Bronchial epithelial cell (primary cell): ENCODE data around the gene CD164L2. TPM values are rescaled to one million over a fixed set of nuclear protein-coding genes. Genes with fewer than 3 reads are reported as not detected.

Source experiments
- DNase-seq: peaks from one replicate; pipeline ENCODE4 v3.0.0-alpha.2; 2010; ENCODE audit warnings: low read depth
- FAIRE-seq: peaks from 2 replicates; lab custom pipeline; 2011; peaks lifted over from hg19 to GRCh38; lab: Jason Lieb, UNC
- H3K27me3 ChIP-seq: 2 replicates; pipeline ENCODE4 v1.5.1; 2011; ENCODE audit warnings: low read length; ENCODE audit not compliant: control insufficient read depth, insufficient read depth
- H3K36me3 ChIP-seq: 2 replicates; pipeline ENCODE4 v1.5.1; 2011; ENCODE audit warnings: low read length; ENCODE audit not compliant: control insufficient read depth, insufficient read depth
- H3K4me3 ChIP-seq: 2 replicates; pipeline ENCODE4 v1.5.1; 2011; ENCODE audit warnings: mild to moderate bottlenecking, low read depth, low read length, control low read depth
- total RNA-seq: library from RNA; depleted of rRNA; stranded (reverse); fragments of >200 nt; gene quantifications from 2 replicates; pipeline ENCODE4 v1.2.1, GENCODE V29; 2014
- TF ChIP-seq, protein P1 (sequence below): IDR thresholded peaks from 2 replicates; pipeline ENCODE4 v1.5.1; 2011; ENCODE audit warnings: mild to moderate bottlenecking, moderate library complexity, low read length, control low read depth, inconsistent platforms; ENCODE audit not compliant: insufficient read depth, severe bottlenecking

CD164L2 gene
- total RNA-seq, 1 donor from 2014 or later = 1.1 TPM

DNA sequence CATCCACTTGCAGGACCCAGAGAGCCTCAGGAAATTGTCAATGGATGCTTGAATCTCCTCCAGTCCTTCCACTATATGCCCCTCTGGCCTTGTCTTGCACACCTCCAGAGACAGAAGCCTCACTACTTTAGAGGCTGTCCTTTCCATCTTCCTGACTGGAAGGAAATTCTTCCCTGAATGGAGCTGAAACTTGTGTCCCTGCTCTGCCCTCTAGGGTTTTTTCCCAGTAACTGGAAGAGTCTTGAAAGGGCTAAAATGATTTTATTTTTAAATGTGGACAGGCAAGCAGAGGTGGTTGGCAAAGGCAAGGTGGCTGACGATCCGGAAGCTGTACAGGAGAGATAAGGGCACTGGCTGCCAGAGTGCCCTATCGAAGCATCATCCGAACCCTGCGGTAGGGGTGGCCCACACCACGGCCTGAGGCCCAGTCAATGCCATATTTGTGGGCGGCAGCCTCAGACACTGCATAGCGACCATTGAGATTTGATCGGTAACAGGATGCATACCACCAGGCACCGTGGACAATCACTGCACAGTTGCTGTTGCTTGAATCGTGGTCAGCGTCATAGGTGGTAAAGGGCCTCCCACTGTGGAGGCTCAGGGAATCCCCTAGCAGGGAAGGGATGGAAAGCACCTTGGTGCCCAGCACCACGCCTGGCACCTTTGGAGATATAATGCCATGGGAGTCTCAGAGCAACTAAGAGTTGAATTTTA is 14.1 kb downstream of the CD164L2 start:
- DNase-seq = peak; percentile 25
- Histone ChIP-seq H3K27me3 (no peaks in the 10 kb centered on the region), H3K36me3 (peaks cover 10% of the 10 kb centered on the region), H3K4me3 (no peak overlapping the region)
- TF ChIP-seq, protein P1, sequence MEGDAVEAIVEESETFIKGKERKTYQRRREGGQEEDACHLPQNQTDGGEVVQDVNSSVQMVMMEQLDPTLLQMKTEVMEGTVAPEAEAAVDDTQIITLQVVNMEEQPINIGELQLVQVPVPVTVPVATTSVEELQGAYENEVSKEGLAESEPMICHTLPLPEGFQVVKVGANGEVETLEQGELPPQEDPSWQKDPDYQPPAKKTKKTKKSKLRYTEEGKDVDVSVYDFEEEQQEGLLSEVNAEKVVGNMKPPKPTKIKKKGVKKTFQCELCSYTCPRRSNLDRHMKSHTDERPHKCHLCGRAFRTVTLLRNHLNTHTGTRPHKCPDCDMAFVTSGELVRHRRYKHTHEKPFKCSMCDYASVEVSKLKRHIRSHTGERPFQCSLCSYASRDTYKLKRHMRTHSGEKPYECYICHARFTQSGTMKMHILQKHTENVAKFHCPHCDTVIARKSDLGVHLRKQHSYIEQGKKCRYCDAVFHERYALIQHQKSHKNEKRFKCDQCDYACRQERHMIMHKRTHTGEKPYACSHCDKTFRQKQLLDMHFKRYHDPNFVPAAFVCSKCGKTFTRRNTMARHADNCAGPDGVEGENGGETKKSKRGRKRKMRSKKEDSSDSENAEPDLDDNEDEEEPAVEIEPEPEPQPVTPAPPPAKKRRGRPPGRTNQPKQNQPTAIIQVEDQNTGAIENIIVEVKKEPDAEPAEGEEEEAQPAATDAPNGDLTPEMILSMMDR = peak; percentile 23
- no peak for FAIRE-seq

DNA sequence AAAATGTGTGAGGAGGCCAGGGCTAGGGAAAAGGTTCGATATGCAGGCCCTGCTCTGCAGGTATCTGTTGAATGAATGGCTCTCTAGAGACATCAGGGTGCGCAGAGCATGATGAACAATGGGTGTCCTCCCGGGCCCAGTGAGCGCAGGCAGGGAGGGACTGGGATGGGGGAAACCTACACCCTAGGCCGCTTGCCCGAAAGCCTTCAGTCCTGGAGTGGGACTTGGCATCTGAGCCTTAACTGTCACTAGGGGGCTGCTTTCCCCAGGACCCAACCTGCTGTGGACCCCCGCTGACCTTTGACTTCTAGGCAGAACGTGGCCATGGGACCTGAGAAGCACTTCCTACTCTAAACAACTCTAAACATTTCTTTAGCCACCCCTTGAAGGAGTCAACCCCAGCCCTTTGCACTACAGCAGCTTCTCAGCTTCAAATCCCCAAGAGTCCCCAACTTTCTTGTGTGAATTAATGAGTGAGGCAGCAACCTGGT is 15.9 kb downstream of the CD164L2 start:
- H3K36me3 ChIP-seq = peaks cover 26% of the 10 kb centered on the region
- no peaks in the 10 kb centered on the region for H3K27me3 ChIP-seq
- DNase-seq (no peak), FAIRE-seq (no peak)
- peak overlapping the region; percentile 75 for H3K4me3 ChIP-seq
- TF ChIP-seq, protein P1 = no peak

DNA sequence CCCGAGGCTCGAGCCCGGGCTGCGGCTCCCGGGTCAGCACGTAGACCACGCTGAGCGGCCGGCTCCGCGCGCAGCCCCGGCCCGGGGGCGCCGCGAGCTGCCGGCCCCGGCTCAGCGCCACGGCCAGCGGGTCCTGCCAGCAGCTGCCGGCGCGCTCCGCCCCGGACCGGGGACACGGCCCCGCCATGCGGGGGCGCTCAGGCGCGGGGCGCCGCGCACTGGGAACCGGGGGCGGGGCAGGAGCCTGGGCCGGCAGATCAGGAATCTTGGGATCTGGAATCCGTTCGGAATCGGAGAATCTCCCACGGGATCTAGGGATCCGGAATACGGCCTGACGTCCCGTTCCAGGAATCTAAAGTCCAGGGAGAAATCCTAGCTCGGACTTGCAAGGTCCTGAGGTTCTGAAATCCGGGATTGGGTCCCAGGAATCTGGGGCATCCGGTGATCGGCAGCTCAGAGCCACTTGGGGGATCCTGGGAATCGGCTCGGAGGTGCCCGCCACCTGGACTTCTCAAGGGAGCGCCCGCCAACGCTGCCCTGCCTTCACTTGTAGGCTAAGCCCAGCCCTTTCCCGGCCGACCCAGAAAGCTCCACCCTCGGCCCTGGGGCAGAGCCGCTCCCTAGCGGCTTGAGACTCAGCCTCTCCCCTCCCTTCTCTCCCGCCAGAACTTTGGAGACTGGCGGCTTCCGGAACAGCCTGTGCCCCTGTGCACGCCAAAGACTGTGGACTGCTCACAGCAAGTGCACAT is 16.5 kb downstream of the CD164L2 start, which contains the start of gene MAP3K6:
Gene MAP3K6 (minus strand): TSS at position 551 of the 749 bp plus-strand sequence. CDS start 364 bp downstream, at position 187.
- TF ChIP-seq, protein P1 = peak; percentile 50
- no peaks in the 10 kb centered on the region for H3K27me3 ChIP-seq
- H3K4me3 ChIP-seq = peak within 1 kb of the TSS; percentile 75
- H3K36me3 ChIP-seq = peaks cover 30% of the 10 kb centered on the region
- no peak for FAIRE-seq
- DNase-seq = peak; percentile 86

DNA sequence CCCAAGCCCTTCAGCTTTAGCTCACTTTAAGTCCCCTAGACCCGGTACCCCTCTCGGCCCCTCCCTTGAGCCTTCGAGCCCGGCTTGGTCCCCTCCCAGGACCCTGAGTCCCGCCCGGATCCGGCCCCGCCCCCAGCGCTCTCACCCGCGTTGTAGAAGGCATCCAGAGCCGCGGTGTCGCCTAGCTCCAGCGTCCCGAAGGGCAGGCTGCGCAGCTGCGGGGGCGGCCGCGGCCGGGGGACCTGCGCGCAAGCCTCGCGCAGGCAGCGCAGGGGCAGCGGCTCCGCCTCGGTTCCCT is 17.1 kb downstream of the CD164L2 start:
- DNase-seq (peak; percentile 46), FAIRE-seq (no peak)
- TF ChIP-seq, protein P1 = no peak
- peak overlapping the region; percentile 75 for H3K4me3 ChIP-seq
- H3K36me3 ChIP-seq = peaks cover 35% of the 10 kb centered on the region
- no peaks in the 10 kb centered on the region for H3K27me3 ChIP-seq

DNA sequence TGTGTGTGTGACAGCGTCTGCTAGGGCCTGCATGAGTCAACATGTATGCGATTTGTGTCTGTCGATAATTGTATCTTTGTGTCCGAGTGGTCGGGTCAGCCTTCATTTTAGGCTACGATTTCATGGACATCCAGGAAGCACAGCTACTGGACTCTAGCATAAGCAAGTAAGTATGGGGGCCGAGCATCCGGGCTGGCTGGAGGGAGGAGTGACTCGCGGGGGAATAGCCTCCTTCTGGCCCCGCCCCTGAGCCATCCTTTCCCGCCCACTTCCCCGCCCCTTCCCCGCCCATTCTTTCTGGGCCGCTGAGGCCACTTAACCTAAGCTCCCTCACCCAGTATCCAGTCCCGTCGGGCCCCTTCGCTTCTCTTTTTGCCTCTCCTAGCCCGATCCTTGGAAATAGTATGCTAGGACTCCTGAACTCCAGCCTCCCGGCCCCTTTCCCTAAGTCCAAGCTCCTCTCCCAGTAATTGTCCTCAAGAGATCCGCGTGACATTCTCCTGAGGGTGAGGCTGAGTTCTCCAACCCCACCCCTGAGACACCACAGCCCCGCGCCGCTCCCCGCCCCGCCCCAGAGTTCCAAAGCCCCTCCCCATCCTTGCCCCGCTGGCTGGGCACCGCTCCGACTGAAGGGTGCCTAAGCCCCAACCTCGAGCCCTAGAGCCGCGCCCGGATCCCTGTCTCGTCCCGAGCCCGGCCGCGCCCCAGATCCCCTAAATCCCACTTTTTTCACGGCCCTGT is 17.6 kb downstream of the CD164L2 start:
- Histone ChIP-seq H3K36me3 (peaks cover 37% of the 10 kb centered on the region), H3K4me3 (peak overlapping the region; percentile 75), H3K27me3 (no peaks in the 10 kb centered on the region)
- FAIRE-seq = no peak
- peak; percentile 75 for DNase-seq
- TF ChIP-seq, protein P1 = no peak
